ENCODE data around the gene MTUS2.

The MTUS2 gene

GRCh38 chr13:29539856-29540255 lies 719.7 kb downstream of the MTUS2 start:
- H3K27ac ChIP-seq (ENCODE audit: low read depth, low read length) = no peak overlapping the region
- H3K36me3 ChIP-seq (ENCODE audit: insufficient read depth, low read length) = no peaks in the 10 kb centered on the region; the same call in 1 of the 2 replicates
- peaks cover 11% of the 10 kb centered on the region for H3K4me1 ChIP-seq (ENCODE audit: control insufficient read depth, insufficient read depth, low read length, unreplicated experiment)
- no peaks in the 10 kb centered on the region for H3K27me3 ChIP-seq (ENCODE audit: insufficient read depth, low read length)
- H2AFZ ChIP-seq (ENCODE audit: low read length, unreplicated experiment) = no peak overlapping the region
- H3K79me2 ChIP-seq (ENCODE audit: control insufficient read depth, insufficient read depth, low read length, unreplicated experiment) = peaks cover 52% of the 10 kb centered on the region
- no peak overlapping the region for H3K4me3 ChIP-seq (ENCODE audit: low read depth, low read length)

GRCh38 chr13:29540334-29540733 lies 720.2 kb downstream of the MTUS2 start:
- H3K4me1 ChIP-seq (ENCODE audit: control insufficient read depth, insufficient read depth, low read length, unreplicated experiment) = peaks cover 11% of the 10 kb centered on the region
- no peaks in the 10 kb centered on the region; the same call in 1 of the 2 replicates for H3K36me3 ChIP-seq (ENCODE audit: insufficient read depth, low read length)
- H3K4me3 ChIP-seq (ENCODE audit: low read depth, low read length) = no peak overlapping the region
- H3K27ac ChIP-seq (ENCODE audit: low read depth, low read length) = no peak overlapping the region
- H3K79me2 ChIP-seq (ENCODE audit: control insufficient read depth, insufficient read depth, low read length, unreplicated experiment) = peaks cover 57% of the 10 kb centered on the region
- H2AFZ ChIP-seq (ENCODE audit: low read length, unreplicated experiment) = no peak overlapping the region
- H3K27me3 ChIP-seq (ENCODE audit: insufficient read depth, low read length) = no peaks in the 10 kb centered on the region

GRCh38 chr13:29540799-29541198 lies 720.7 kb downstream of the MTUS2 start:
- Histone ChIP-seq H3K79me2 (ENCODE audit: control insufficient read depth, insufficient read depth, low read length, unreplicated experiment) (peaks cover 60% of the 10 kb centered on the region), H3K27ac (ENCODE audit: low read depth, low read length) (no peak overlapping the region), H3K36me3 (ENCODE audit: insufficient read depth, low read length) (no peaks in the 10 kb centered on the region; the same call in 1 of the 2 replicates)

GRCh38 chr13:29541400-29541799 lies 721.3 kb downstream of the MTUS2 start:
- Histone ChIP-seq H3K27me3 (ENCODE audit: insufficient read depth, low read length) (no peaks in the 10 kb centered on the region), H3K4me3 (ENCODE audit: low read depth, low read length) (no peak overlapping the region), H3K27ac (ENCODE audit: low read depth, low read length) (no peak overlapping the region), H3K36me3 (ENCODE audit: insufficient read depth, low read length) (no peaks in the 10 kb centered on the region), H3K79me2 (ENCODE audit: control insufficient read depth, insufficient read depth, low read length, unreplicated experiment) (peaks cover 66% of the 10 kb centered on the region), H2AFZ (ENCODE audit: low read length, unreplicated experiment) (no peak overlapping the region), H3K4me1 (ENCODE audit: control insufficient read depth, insufficient read depth, low read length, unreplicated experiment) (peaks cover 11% of the 10 kb centered on the region)

More at GRCh38 chr13:29540799-29541198, 720.7 kb downstream of the MTUS2 start:
- peaks cover 11% of the 10 kb centered on the region for H3K4me1 ChIP-seq (ENCODE audit: control insufficient read depth, insufficient read depth, low read length, unreplicated experiment)
- no peak overlapping the region for H2AFZ ChIP-seq (ENCODE audit: low read length, unreplicated experiment)
- no peaks in the 10 kb centered on the region for H3K27me3 ChIP-seq (ENCODE audit: insufficient read depth, low read length)
- no peak overlapping the region for H3K4me3 ChIP-seq (ENCODE audit: low read depth, low read length)

- H3K79me2 ChIP-seq (ENCODE audit: control insufficient read depth, insufficient read depth, low read length, unreplicated experiment) = peaks cover 73% of the 10 kb centered on the region
- no peak overlapping the region for H2AFZ ChIP-seq (ENCODE audit: low read length, unreplicated experiment)
- no peak overlapping the region for H3K27ac ChIP-seq (ENCODE audit: low read depth, low read length)
- H3K36me3 ChIP-seq (ENCODE audit: insufficient read depth, low read length) = no peaks in the 10 kb centered on the region
- no peak overlapping the region for H3K4me3 ChIP-seq (ENCODE audit: low read depth, low read length)
- no peaks in the 10 kb centered on the region for H3K27me3 ChIP-seq (ENCODE audit: insufficient read depth, low read length)
- H3K4me1 ChIP-seq (ENCODE audit: control insufficient read depth, insufficient read depth, low read length, unreplicated experiment) = peaks cover 11% of the 10 kb centered on the region
Observed at GRCh38 chr13:29542381-29542780, 722.2 kb downstream of the MTUS2 start.

- Histone ChIP-seq H3K27me3 (ENCODE audit: insufficient read depth, low read length) (no peaks in the 10 kb centered on the region), H3K27ac (ENCODE audit: low read depth, low read length) (no peak overlapping the region), H3K79me2 (ENCODE audit: control insufficient read depth, insufficient read depth, low read length, unreplicated experiment) (peaks cover 73% of the 10 kb centered on the region), H3K4me3 (ENCODE audit: low read depth, low read length) (no peak overlapping the region), H2AFZ (ENCODE audit: low read length, unreplicated experiment) (no peak overlapping the region), H3K36me3 (ENCODE audit: insufficient read depth, low read length) (0 out of 2 replicates have a peak, but pooled peaks cover 2% of the 10 kb centered on the region), H3K4me1 (ENCODE audit: control insufficient read depth, insufficient read depth, low read length, unreplicated experiment) (peaks cover 11% of the 10 kb centered on the region)
Observed at GRCh38 chr13:29543230-29544215, 723.4 kb downstream of the MTUS2 start.

- no peaks in the 10 kb centered on the region for H3K27me3 ChIP-seq (ENCODE audit: insufficient read depth, low read length)
- no peak overlapping the region for H3K4me3 ChIP-seq (ENCODE audit: low read depth, low read length)
- no peak overlapping the region for H2AFZ ChIP-seq (ENCODE audit: low read length, unreplicated experiment)
- H3K36me3 ChIP-seq (ENCODE audit: insufficient read depth, low read length) = 0 out of 2 replicates have a peak, but pooled peaks cover 6% of the 10 kb centered on the region
- no peak overlapping the region for H3K27ac ChIP-seq (ENCODE audit: low read depth, low read length)
- peaks cover 76% of the 10 kb centered on the region for H3K79me2 ChIP-seq (ENCODE audit: control insufficient read depth, insufficient read depth, low read length, unreplicated experiment)
- H3K4me1 ChIP-seq (ENCODE audit: control insufficient read depth, insufficient read depth, low read length, unreplicated experiment) = peaks cover 13% of the 10 kb centered on the region
Observed at GRCh38 chr13:29545988-29546387, 725.8 kb downstream of the MTUS2 start.

GRCh38 chr13:29546662-29547061 lies 726.5 kb downstream of the MTUS2 start:
- Histone ChIP-seq H3K79me2 (ENCODE audit: control insufficient read depth, insufficient read depth, low read length, unreplicated experiment) (peaks cover 72% of the 10 kb centered on the region), H2AFZ (ENCODE audit: low read length, unreplicated experiment) (no peak overlapping the region), H3K36me3 (ENCODE audit: insufficient read depth, low read length) (peaks cover 7% of the 10 kb centered on the region; the same call in 1 of the 2 replicates), H3K27me3 (ENCODE audit: insufficient read depth, low read length) (no peaks in the 10 kb centered on the region), H3K4me3 (ENCODE audit: low read depth, low read length) (no peak overlapping the region), H3K27ac (ENCODE audit: low read depth, low read length) (no peak overlapping the region), H3K4me1 (ENCODE audit: control insufficient read depth, insufficient read depth, low read length, unreplicated experiment) (peaks cover 14% of the 10 kb centered on the region)

- no peak overlapping the region for H3K4me3 ChIP-seq (ENCODE audit: low read depth, low read length)
- H3K4me1 ChIP-seq (ENCODE audit: control insufficient read depth, insufficient read depth, low read length, unreplicated experiment) = peaks cover 14% of the 10 kb centered on the region
- H2AFZ ChIP-seq (ENCODE audit: low read length, unreplicated experiment) = no peak overlapping the region
- H3K27ac ChIP-seq (ENCODE audit: low read depth, low read length) = no peak overlapping the region
- no peaks in the 10 kb centered on the region for H3K27me3 ChIP-seq (ENCODE audit: insufficient read depth, low read length)
- H3K79me2 ChIP-seq (ENCODE audit: control insufficient read depth, insufficient read depth, low read length, unreplicated experiment) = peaks cover 76% of the 10 kb centered on the region
- peaks cover 11% of the 10 kb centered on the region for H3K36me3 ChIP-seq (ENCODE audit: insufficient read depth, low read length)
Observed at GRCh38 chr13:29547153-29547552, 727.0 kb downstream of the MTUS2 start.

GRCh38 chr13:29548722-29549121 lies 728.6 kb downstream of the MTUS2 start:
- H2AFZ ChIP-seq (ENCODE audit: low read length, unreplicated experiment) = no peak overlapping the region
- H3K4me1 ChIP-seq (ENCODE audit: control insufficient read depth, insufficient read depth, low read length, unreplicated experiment) = peaks cover 6% of the 10 kb centered on the region
- H3K36me3 ChIP-seq (ENCODE audit: insufficient read depth, low read length) = peaks cover 20% of the 10 kb centered on the region
- no peak overlapping the region for H3K27ac ChIP-seq (ENCODE audit: low read depth, low read length)
- H3K79me2 ChIP-seq (ENCODE audit: control insufficient read depth, insufficient read depth, low read length, unreplicated experiment) = peaks cover 76% of the 10 kb centered on the region
- H3K27me3 ChIP-seq (ENCODE audit: insufficient read depth, low read length) = no peaks in the 10 kb centered on the region
- H3K4me3 ChIP-seq (ENCODE audit: low read depth, low read length) = no peak overlapping the region
